GM19023 (cell line): ENCODE results near the gene PRM3.
A peak's percentile ranks its signal among the peaks of the same experiment; 100 is the strongest.
"Not testable (repeated sequence)": the region's sequence is repeated elsewhere in the genome, so short reads cannot be mapped to it uniquely, and the experiment has no call there.

Experiments used
- ATAC-seq: cut with Tn5 transposase; IDR thresholded peaks from one replicate; pipeline ENCODE4 v1.9.1; 2021; ENCODE audit warnings: mild to moderate bottlenecking, moderate library complexity; ENCODE audit not compliant: unreplicated experiment

PRM3 gene

GRCh38 chr16:11306381-11306780 is 33.0 kb upstream of the PRM3 start:
- ATAC-seq = no peak

GRCh38 chr16:11303405-11304138 is 30.1 kb upstream of the PRM3 start:
- ATAC-seq = no peak

DNA sequence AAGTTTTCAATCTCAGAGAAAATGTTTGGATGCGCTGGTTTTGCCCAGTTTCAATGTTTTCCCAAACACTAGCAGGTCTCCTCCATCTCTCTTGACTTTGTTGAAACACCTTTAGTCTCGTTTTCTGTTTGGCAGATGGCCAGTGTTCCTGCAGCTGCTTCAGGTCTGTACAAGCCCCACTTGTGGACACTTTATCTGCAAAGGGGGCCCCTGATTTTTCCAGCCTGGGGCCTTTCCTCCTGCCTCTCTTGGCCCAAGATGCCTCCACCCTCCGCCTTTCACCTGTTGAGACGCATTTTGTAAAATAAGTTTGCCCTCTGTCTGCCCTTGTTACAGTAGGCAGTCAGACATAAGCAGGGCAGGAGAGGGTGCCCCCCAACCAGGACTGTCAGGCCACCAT is 29.5 kb upstream of the PRM3 start:
- no peak for ATAC-seq

GRCh38 chr16:11301645-11302501 is 28.4 kb upstream of the PRM3 start:
- no peak for ATAC-seq

DNA sequence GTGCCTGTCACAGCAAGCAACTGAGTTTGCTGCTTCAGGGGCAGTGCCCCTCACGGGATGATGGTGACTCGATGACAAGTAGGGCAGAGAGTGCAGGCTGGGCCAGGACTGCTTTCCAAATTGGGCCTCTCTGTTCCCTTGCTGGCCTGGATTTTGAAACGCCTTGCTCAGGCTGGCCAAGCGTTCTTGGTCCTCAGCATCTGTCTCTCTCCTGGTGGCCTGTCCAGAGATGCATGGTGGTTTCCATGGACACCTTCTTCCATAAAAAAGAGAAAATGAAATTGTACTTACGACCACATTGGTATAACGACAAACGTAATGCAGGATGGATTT is 27.1 kb upstream of the PRM3 start:
- ATAC-seq = no peak

DNA sequence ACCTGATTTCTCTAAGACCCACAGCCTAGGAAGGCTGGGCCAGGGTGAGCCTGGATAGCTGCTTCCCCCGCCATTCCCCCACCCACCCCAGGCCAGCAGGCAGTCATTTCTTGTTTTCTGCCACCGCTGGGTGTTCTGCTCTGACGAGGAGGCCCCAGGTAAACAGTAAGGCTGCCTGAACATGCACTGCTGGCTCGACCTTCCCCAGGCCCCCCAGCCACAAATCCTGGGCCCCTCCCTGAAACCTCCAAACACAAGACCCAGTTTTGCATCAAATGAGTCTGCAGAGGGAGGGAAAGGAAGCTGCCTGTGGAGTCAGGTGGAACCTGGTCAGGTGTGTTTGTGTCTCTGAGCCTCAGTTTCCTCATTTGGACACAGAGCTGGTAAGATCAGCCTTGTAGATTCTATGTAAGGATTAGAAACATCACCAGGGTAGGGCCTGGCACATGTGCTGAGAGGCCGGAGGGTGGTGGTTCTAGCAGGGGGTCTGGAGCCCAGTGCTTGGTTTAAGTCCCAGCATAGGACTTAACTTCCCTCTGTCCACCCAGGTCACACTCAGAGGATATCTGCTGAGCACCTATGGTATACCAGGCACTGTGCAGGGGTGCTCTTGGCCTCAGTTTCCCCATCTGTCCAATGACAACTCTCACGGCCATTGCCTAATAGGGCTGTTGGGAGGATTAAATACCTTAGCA is 26.6 kb upstream of the PRM3 start:
- ATAC-seq = no peak

DNA sequence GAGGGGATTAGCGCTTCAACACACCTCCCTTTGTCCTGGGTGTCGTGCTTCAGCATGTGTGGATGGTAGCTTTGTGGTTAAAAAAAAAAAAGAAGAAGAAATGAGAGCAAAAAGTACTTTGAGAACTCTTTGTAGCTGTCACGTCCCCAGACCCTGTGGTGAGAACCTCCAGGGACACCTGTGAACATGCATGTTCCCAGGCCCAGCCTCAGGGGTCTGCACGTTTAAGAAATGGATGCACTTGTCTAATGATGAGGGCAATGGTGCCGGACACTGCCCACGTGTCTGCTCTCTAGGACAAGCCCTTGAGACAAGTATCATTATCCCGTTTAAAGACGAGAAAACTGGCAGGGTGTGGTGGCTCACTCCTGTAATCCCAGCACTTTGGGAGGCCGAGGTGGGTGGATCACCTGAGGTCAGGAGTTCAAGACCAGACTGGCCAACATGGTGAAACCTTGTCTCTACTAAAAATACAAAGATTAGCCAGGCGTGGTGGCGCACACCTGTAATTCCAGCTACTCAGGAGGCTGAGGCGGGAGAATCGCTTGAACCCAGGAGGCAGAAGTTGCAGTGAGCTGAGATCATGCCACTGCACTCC is 25.6 kb upstream of the PRM3 start:
- not testable (repeated sequence) for ATAC-seq

GRCh38 chr16:11298143-11298900 is 24.9 kb upstream of the PRM3 start:
- no peak for ATAC-seq

DNA sequence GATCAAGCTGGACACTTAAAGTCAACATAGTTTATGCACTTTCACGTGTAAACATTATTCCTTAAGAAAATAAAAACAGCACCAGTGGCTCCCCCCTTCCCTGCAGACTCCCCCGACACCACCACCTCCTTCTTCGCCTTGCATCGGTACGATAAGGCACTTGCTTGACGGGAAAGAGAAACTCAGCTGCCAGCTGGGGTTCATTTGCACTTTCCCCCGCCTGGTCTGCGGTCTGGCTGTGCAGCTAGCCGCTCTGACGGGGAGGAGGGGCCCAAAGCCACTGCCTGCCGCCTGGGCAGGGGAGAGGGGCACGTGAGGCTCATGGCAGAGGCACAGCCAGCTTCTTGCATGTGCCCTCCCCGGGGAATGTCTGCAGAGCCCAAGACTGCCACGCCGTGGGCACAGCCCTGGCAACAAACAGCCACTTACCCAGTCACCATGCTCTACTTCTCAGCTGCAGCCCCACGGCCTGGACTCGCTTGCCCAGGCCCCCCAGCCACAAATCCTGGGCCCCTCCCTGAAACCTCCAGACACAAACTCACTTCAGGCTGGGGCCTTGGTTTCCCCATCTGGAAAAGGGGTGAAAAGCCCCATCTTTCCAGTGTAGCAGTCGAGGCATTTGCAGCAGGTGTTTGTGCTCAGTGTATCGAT is 24.2 kb upstream of the PRM3 start:
- ATAC-seq = peak; percentile 85

GRCh38 chr16:11296706-11297491 is 23.5 kb upstream of the PRM3 start:
- ATAC-seq = no peak

- ATAC-seq = no peak
Measured at GRCh38 chr16:11296351-11296705, 22.9 kb upstream of the PRM3 start.

DNA sequence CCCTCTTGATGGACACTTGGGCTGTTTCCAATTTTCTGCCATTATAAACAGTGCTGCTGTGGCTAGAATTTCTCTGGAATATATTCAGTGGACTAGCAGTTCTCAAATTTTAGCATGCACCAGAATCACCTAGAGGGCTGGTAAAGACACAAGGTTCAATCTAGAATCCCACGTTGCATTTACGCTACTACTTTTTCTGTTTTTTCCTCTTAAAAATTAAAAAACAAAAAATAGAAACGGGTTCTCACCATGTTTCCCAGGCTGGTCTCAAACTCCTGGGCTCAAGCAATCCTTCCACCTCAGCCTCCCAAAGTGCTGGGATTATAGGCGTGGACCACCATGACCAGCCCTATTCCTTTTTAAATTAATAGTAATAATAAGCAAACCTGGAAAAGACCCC is 22.2 kb upstream of the PRM3 start:
- ATAC-seq = no peak

DNA sequence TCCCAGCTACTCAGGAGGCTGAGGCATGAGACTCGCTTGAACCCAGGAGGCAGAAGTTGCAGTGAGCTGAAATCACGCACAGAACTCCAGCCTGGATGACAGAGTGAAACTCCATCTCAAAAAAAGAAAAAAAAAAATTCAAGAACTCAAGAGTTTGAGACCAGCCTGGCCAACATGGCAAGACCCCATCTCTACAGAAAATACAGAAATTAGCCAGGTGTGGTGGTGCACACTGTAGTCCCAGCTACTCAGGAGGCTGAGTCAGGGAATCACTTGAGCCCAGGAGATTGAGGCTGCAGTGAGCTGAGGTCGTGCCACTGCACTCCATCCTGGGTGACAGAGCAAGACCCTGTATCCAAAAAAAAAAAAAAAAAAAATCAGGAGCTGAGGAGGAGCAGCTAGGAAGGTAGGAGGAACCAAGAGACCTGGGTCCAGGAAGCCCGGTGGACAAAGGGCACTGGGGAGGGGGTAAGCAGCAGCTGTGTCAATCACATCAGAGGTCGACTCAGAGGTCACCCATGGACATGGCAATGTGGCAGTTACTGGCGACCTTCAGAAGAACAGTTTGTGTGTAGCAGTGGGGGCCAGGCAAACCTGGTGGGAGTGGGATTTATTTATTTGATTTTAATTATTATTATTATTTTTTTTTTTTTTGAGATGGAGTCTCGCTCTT is 18.8 kb upstream of the PRM3 start:
- no peak for ATAC-seq

GRCh38 chr16:11291091-11291703 is 17.8 kb upstream of the PRM3 start:
- no peak for ATAC-seq

- no peak for ATAC-seq
Measured at GRCh38 chr16:11290102-11290893, 16.9 kb upstream of the PRM3 start.

DNA sequence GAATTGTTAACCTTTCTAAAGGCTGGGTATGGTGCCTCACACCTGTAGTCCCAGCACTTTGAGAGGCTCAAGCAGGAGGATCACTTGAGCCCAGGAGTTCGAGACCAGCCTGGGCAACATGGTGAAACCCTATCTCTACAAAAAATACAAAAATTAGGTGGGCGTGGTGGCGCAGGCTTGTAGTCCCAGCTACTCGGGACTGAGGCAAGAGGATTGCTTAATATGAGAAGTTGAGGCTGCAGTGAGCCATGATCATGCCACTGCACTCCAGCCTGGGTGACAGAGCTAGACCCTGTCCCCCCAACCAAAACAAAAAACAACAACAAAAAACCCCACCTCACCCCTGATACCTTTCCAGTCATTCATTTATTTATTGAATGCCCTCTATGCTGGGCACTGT is 16.3 kb upstream of the PRM3 start:
- ATAC-seq = not testable (repeated sequence)

GRCh38 chr16:11289202-11289601 is 15.8 kb upstream of the PRM3 start:
- no peak for ATAC-seq

GRCh38 chr16:11285842-11286241 is 12.4 kb upstream of the PRM3 start:
- no peak for ATAC-seq
